Middle frontal gyrus (tissue), 1 donor: Measurements from ENCODE around the gene INTS1.
A peak's percentile ranks its signal among the peaks of the same experiment; 100 is the strongest.
"Not testable (repeated sequence)": the region's sequence is repeated elsewhere in the genome, so short reads cannot be mapped to it uniquely, and the experiment has no call there.

Experiments
- DNase-seq: peaks from one replicate; pipeline ENCODE4 v3.0.0-alpha.2; 2015; ENCODE audit warnings: low spot score; ENCODE audit errors: extremely low spot score

INTS1 gene

DNA sequence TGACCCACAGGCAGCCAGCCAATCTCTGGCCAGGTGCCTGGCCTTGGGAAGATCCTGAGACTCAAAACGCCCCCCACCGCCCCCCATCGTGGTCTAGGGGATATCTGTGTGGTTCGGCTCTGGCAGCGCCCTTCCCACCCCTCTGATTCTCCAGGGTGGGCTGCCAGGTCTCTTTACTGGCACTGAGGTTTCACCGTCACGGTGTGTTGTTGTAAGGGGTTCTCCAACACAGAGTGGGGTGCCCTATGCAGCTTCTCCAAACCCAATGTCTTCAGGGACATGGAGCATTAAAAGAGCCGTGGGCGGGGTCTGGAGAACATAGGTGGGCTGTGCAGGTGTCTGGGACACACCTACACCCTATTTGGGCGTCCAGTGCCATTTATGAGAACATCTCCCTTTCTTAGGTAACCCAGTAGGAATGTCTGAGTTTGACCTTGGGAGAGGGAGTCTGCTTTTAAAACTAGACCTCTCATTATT lies 27.8 kb upstream of the INTS1 start:
- no peak for DNase-seq

DNA sequence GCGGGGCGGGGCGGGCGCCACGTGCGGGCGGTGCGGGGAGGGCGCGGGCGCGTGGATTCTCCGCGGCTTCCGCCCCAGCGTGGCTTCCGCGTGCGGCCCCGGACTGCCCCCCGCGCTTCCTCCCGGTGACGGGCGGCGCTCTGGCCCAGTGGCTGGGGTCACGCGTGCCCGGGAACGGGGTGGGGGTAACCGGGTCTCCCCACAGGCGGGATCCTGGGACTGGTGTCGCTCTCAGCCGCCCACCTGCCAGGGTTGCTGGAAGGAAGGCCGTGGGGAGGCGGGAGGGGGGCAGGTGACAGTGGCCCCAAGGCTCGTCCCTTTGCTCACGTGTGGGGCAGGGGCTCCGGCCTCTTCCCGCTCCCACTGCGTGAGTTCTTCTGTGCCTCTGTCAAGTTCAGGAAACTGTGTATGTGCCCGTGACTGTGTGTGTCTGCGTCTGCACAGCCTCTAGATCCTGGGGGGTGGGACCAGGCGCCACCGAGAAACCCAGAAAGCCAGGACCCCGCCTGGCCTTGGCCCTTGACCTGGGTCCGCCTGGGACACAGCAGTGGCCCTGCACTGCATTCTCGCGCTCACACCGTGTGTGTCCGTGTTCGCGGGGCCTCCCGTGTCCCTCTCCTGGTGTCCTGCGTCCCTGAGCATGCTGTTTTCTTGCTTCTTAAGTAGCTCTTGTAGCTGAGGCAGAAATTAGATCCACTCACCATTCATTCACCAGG lies 27.2 kb upstream of the INTS1 start:
- no peak for DNase-seq

GRCh38 chr7:1530946-1531262 lies 26.7 kb upstream of the INTS1 start:
- no peak for DNase-seq

- no peak for DNase-seq
These were observed 25.4 kb upstream of the INTS1 start for GRCh38 chr7:1529383-1530116.

- DNase-seq, result no peak
These were observed 22.1 kb upstream of the INTS1 start for GRCh38 chr7:1526271-1526754.

GRCh38 chr7:1525409-1525808 lies 21.2 kb upstream of the INTS1 start:
- DNase-seq, result no peak

GRCh38 chr7:1523844-1524243 lies 19.7 kb upstream of the INTS1 start:
- no peak for DNase-seq

DNA sequence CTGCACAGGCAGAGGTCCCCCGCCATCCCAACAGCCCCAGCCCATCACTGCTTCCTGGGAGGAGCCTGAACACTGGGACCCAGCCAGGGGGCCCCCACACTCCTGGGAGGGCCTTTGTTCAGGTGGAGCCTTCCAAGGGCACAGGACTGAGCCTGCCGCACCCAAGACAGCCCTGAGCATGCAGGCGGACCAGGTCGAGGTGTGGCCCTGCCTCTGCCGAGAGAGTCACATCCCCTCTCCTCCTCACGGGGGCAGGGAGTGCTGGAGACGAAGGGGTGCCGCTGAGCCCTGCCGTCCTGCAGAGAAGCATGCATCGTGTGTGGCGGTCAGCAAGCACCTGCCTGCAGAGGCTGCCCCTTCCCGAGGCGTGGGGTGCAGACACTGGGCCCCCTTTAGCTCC lies 19.0 kb upstream of the INTS1 start:
- no peak for DNase-seq

GRCh38 chr7:1521456-1521855 lies 17.3 kb upstream of the INTS1 start:
- DNase-seq, result no peak

DNA sequence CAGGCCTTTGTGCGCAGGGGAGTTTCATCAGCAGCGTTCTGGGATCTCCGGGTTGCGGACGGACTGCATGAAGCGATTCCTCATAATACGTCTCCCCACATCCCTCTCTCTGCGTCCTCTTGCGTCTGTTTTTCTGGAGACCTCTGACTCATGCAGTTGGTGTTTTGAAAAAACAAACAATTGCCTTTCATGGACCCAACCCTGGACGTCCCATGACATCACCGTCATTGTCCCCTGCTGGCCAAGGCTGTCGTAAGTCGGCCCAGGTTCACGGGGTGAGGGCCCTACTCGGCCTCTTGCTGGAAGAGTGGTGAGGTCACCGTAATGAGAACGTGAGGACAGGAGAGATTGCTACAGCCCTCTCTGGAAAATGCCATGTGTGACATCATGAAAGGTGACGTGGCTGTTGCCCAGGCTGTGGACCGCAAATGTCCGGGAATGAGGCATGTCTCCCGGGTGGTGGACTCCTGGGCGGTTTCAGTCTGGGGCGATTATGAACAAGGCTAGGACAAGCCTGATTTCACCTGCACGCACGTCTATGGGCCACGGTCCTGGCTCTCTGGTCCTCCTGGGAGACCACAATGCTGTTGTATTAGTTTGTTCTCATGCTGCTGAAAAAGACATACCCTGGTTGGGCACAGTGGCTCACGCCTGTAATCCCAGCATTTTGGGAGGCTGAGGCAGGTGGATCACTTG lies 16.5 kb upstream of the INTS1 start:
- DNase-seq, result no peak

DNA sequence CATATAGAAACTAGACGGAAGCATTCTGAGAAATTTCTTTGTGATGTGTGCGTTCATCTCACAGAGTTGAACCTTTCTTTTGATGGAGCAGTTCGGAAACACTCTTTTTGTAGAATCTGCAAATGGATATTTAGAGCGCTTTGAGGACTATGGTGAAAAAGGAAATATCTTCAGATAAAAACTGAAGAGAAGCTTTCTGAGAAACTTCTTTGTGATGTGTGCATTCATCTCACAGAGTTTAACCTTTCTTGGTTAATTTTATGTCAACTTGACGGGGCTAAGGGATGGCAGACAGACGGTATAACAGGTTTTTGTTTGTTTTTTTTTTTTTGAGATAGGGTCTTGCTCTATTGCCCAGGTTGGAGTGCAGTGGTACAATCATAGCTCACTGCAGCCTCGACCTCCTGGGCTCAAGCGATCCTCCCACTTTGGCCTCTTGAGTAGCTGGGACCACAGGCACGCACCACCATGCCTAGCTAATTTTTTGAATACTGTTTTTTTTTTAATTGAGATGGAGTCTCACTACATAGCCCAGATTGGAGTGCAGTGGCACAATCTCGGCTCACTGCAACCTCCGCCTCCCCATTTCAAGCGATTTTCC lies 15.2 kb upstream of the INTS1 start:
- not testable (repeated sequence) for DNase-seq

DNA sequence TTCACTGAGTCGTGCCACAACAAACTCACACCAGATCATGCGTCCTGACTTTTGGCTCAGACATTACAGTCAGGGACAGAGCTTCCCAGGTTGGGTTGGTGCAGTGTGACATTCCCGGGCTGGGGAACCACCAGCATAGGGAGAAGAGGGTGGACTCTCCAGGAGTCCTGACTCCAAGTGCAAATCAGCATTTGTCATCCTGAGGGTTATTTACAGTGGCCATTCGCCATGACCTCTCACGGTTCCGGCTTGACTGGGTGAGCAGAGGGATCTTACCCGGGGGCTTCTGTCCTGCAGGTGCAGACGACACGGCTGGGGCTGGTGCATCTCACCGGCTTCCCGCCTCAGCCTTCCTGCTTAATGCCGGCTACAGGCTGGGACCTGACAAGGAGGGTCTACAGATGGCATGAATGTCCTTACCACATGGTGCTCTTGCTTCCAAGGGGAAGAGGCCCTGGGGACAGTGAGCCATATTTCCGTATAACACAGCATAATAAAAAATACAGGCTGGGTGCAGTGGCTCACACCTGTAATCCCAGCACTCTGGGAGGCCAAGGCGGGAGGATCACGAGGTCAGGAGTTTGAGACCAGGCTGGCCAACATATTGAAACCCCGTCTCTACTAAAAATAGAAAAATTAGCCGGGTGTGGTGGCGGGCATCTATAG lies 12.5 kb upstream of the INTS1 start:
- no peak for DNase-seq

DNA sequence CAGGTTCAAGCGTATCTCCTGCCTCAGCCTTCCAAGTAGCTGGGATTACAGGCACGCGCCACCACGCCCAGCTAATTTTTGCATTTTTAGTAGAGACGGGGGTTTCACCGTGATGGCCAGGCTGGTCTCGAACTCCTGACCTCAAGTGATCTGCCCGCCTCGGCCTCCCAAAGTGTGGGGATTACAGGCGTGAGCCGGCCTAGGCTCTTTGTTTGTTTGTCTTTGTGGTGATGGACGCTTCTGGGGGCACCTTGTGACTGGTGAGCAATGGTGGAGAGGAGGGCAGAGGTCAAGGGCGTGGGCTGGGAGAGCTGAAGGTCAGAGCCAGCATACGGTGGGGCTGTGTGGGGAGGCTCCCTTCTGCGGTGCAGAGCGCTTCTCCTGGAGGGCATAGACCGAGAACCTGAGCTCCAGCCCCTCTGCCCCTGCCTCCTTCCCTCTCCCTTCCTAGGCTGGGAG lies 11.3 kb upstream of the INTS1 start:
- DNase-seq, result not testable (repeated sequence)

GRCh38 chr7:1514995-1515401 lies 10.8 kb upstream of the INTS1 start:
- no peak for DNase-seq

GRCh38 chr7:1514407-1514806 lies 10.2 kb upstream of the INTS1 start:
- DNase-seq, result no peak

- no peak for DNase-seq
These were observed 9.5 kb upstream of the INTS1 start for GRCh38 chr7:1513657-1514095.

GRCh38 chr7:1512781-1513656 lies 8.8 kb upstream of the INTS1 start:
- DNase-seq, result peak; percentile 64

DNA sequence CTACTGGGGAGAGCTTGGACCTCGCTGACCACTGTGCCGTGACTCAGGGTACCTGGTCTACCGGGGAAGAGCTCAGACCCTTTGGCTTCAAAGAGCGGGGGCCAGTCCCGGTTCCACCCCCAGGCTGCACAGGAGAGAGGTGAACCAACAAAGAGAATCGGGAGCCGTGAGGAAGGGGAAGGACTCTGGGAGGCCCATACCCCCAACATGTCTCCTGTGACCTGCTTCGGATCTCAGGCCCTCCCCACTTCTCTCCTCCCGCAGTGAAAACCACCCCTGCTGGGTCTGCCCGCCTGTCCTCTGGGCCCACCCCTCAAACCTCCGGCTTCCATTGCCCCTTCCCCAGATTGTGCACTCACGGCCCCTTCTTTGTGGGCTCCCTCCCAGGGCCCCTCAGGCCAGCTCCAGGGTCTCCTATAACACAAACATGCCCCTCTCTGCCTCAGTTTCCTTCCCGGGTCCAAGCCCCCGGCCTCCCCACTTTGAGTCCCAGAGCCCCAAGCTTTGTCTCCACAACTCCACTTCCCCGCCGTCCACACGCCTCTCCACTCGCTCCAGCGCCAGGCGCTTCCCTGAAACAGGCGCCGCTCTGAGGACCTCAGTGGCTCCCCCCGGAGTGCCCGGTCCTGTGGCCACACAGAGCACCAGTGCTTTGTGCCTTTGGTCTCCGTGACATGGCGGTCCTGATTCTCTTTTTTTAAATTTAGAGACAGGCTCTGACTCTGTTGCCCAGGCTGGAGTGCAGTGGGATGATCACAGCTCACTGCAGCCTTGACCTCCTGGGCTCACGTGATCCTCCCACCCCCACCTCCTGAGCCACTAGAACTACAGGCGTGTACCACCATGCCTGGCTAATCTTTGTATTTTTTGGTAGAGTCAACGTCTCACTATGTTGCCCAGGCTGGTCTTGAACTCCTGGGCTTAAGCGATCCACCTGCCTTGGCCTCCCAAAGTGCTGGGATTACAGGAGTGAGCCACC lies 7.5 kb upstream of the INTS1 start:
- DNase-seq, result no peak

DNA sequence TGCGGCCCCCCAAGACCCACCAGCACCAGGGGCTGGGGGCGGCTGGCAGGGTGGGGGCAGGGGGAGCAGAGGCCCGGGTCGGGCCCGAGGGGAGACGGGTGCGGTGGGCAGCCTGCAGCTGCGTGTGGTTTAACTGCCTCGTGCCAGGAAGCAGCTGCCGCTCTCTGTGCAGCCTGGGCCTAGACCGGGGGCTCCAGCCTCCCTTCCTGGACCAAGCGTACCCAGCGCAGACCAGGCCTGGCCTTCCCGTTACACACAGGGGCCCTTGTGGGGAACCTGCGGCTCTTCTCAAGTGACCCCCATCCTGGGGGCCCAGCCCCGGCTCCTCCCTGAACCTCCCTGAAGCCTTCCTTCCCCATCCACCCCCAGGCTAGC lies 6.6 kb upstream of the INTS1 start:
- DNase-seq, result no peak
